HAP-1 (cell line): Measurements from ENCODE around the gene EXOC1.

ENCODE experiments used
- DNase-seq, 2 experiments: peaks; one replicate each; pipeline ENCODE4 v3.0.0-alpha.2; 2016 to 2020; ENCODE audit warnings: low spot score in 2 of 2
- H3K27me3 ChIP-seq: fragments of 250-450 bp; sonication (Bioruptor Pico); 2 replicates; pipeline ENCODE4 v1.5.1; 2020; ENCODE audit warnings: low read depth, mild to moderate bottlenecking, moderate library complexity
- H3K36me3 ChIP-seq: fragments of 250-450 bp; sonication (Bioruptor Pico); replicated peaks from 2 replicates; pipeline ENCODE4 v1.5.1; 2020; ENCODE audit warnings: mild to moderate bottlenecking
- H3K4me1 ChIP-seq: fragments of 250-450 bp; sonication (Bioruptor Pico); 2 replicates; pipeline ENCODE4 v1.5.1; 2020; ENCODE audit warnings: mild to moderate bottlenecking
- H3K4me3 ChIP-seq: fragments of 250-450 bp; sonication (Bioruptor Pico); 2 replicates; pipeline ENCODE4 v1.5.1; 2020; ENCODE audit warnings: mild to moderate bottlenecking, moderate library complexity
- H3K9me3 ChIP-seq: fragments of 250-450 bp; sonication (Bioruptor Pico); 2 replicates; pipeline ENCODE4 v1.5.1; 2020; ENCODE audit warnings: mild to moderate bottlenecking, moderate library complexity
- in situ Hi-C: fragments of 300-500 bp; cut with MboI; formaldehyde crosslinking; loops from 3 replicates; pipeline ENCODE4 v1.14.3; 2020; ENCODE audit warnings: low sequenced_read_pairs, inconsistent platforms, mixed read lengths

The EXOC1 gene

GRCh38 chr4:55866973-55867574, 13.6 kb downstream of the EXOC1 start:
- DNase-seq: peak; percentile 21 to 69
- in situ Hi-C loops: no loop called here
- peaks cover 18% of the 10 kb centered on the region for H3K4me1 ChIP-seq
- H3K9me3 ChIP-seq: no peaks in the 10 kb centered on the region
- H3K27me3 ChIP-seq: no peaks in the 10 kb centered on the region
- no peak overlapping the region for H3K4me3 ChIP-seq
- peaks cover 14% of the 10 kb centered on the region for H3K36me3 ChIP-seq

GRCh38 chr4:55868581-55869090, 15.2 kb downstream of the EXOC1 start:
- Histone ChIP-seq H3K9me3 (no peaks in the 10 kb centered on the region), H3K27me3 (no peaks in the 10 kb centered on the region), H3K4me3 (no peak overlapping the region), H3K36me3 (peaks cover 14% of the 10 kb centered on the region), H3K4me1 (peaks cover 18% of the 10 kb centered on the region)
- in situ Hi-C loops: no loop called here
- DNase-seq: no peak

- H3K27me3 ChIP-seq: no peaks in the 10 kb centered on the region
- H3K4me3 ChIP-seq: no peak overlapping the region
- H3K36me3 ChIP-seq: peaks cover 11% of the 10 kb centered on the region
- H3K9me3 ChIP-seq: no peaks in the 10 kb centered on the region
- peaks cover 15% of the 10 kb centered on the region for H3K4me1 ChIP-seq
- in situ Hi-C loops: no loop called here
- peak in 1 of 2 experiments; percentile 25 for DNase-seq
These were observed 17.9 kb downstream of the EXOC1 start for GRCh38 chr4:55871299-55871800.

GRCh38 chr4:55874831-55875230, 21.4 kb downstream of the EXOC1 start:
- H3K36me3 ChIP-seq: peaks cover 15% of the 10 kb centered on the region
- no peak for DNase-seq

GRCh38 chr4:55876387-55876786, 22.9 kb downstream of the EXOC1 start:
- H3K36me3 ChIP-seq: peaks cover 5% of the 10 kb centered on the region

More at GRCh38 chr4:55874831-55875230, 21.4 kb downstream of the EXOC1 start:
- Histone ChIP-seq H3K27me3 (no peaks in the 10 kb centered on the region), H3K9me3 (no peaks in the 10 kb centered on the region), H3K4me3 (no peak overlapping the region), H3K4me1 (peaks cover 9% of the 10 kb centered on the region)
- in situ Hi-C loops: no loop called here

GRCh38 chr4:55879224-55879623, 25.8 kb downstream of the EXOC1 start:
- peaks cover 4% of the 10 kb centered on the region for H3K36me3 ChIP-seq
- peak in 1 of 2 experiments; percentile 27 for DNase-seq
- no peaks in the 10 kb centered on the region for H3K27me3 ChIP-seq
- H3K9me3 ChIP-seq: no peaks in the 10 kb centered on the region
- peaks cover 11% of the 10 kb centered on the region for H3K4me1 ChIP-seq
- in situ Hi-C loops: no loop called here
- H3K4me3 ChIP-seq: no peak overlapping the region

More at GRCh38 chr4:55876387-55876786, 22.9 kb downstream of the EXOC1 start:
- H3K27me3 ChIP-seq: no peaks in the 10 kb centered on the region
- H3K4me3 ChIP-seq: no peak overlapping the region
- in situ Hi-C loops: no loop called here
- H3K9me3 ChIP-seq: no peaks in the 10 kb centered on the region
- peaks cover 4% of the 10 kb centered on the region for H3K4me1 ChIP-seq
- no peak for DNase-seq

GRCh38 chr4:55880652-55881280, 27.3 kb downstream of the EXOC1 start:
- DNase-seq: no peak
- Histone ChIP-seq H3K9me3 (no peaks in the 10 kb centered on the region), H3K36me3 (peaks cover 4% of the 10 kb centered on the region), H3K27me3 (no peaks in the 10 kb centered on the region), H3K4me1 (peaks cover 17% of the 10 kb centered on the region), H3K4me3 (no peak overlapping the region)
- in situ Hi-C loops: no loop called here

GRCh38 chr4:55884093-55884850, 30.8 kb downstream of the EXOC1 start:
- H3K4me3 ChIP-seq: no peak overlapping the region
- peaks cover 17% of the 10 kb centered on the region for H3K4me1 ChIP-seq
- DNase-seq: peak; percentile 44 to 79
- in situ Hi-C loops: no loop called here
- no peaks in the 10 kb centered on the region for H3K9me3 ChIP-seq
- no peaks in the 10 kb centered on the region for H3K27me3 ChIP-seq
- H3K36me3 ChIP-seq: no peaks in the 10 kb centered on the region; the same call in none of the 2 replicates

- Histone ChIP-seq H3K4me1 (peaks cover 17% of the 10 kb centered on the region), H3K4me3 (no peak overlapping the region), H3K27me3 (no peaks in the 10 kb centered on the region), H3K36me3 (no peaks in the 10 kb centered on the region; the same call in 1 of the 2 replicates), H3K9me3 (no peaks in the 10 kb centered on the region)
- in situ Hi-C loops: no loop called here
- no peak for DNase-seq
These were observed 31.4 kb downstream of the EXOC1 start for GRCh38 chr4:55884851-55885219.

- H3K27me3 ChIP-seq: no peaks in the 10 kb centered on the region
- H3K9me3 ChIP-seq: no peaks in the 10 kb centered on the region
- H3K36me3 ChIP-seq: peaks cover 3% of the 10 kb centered on the region; the same call in 1 of the 2 replicates
- no peak overlapping the region for H3K4me3 ChIP-seq
- no peak for DNase-seq
- in situ Hi-C loops: no loop called here
- peaks cover 22% of the 10 kb centered on the region for H3K4me1 ChIP-seq
These were observed 34.1 kb downstream of the EXOC1 start for GRCh38 chr4:55887594-55887993.

- in situ Hi-C loops: no loop called here
- peaks cover 14% of the 10 kb centered on the region for H3K36me3 ChIP-seq
- H3K4me3 ChIP-seq: no peak overlapping the region
These were observed 38.7 kb downstream of the EXOC1 start for GRCh38 chr4:55892156-55892555.

GRCh38 chr4:55896622-55897021, 43.2 kb downstream of the EXOC1 start:
- DNase-seq: no peak
- Histone ChIP-seq H3K4me3 (no peak overlapping the region), H3K27me3 (no peaks in the 10 kb centered on the region), H3K36me3 (peaks cover 11% of the 10 kb centered on the region), H3K4me1 (peaks cover 8% of the 10 kb centered on the region), H3K9me3 (no peaks in the 10 kb centered on the region)
- in situ Hi-C loops: no loop called here

More at GRCh38 chr4:55892156-55892555, 38.7 kb downstream of the EXOC1 start:
- no peaks in the 10 kb centered on the region for H3K9me3 ChIP-seq
- no peaks in the 10 kb centered on the region for H3K27me3 ChIP-seq
- DNase-seq: no peak
- H3K4me1 ChIP-seq: peaks cover 8% of the 10 kb centered on the region

- no peak for DNase-seq
- Histone ChIP-seq H3K4me1 (no peaks in the 10 kb centered on the region), H3K4me3 (no peak overlapping the region), H3K9me3 (no peaks in the 10 kb centered on the region), H3K36me3 (peaks cover 5% of the 10 kb centered on the region; the same call in 1 of the 2 replicates), H3K27me3 (no peaks in the 10 kb centered on the region)
- in situ Hi-C loops: no loop called here
These were observed 49.2 kb downstream of the EXOC1 start for GRCh38 chr4:55902677-55903076.
